ENCODE measurements around the gene CTSD. TPM values are rescaled to one million over a fixed set of nuclear protein-coding genes. Genes with fewer than 3 reads are reported as not detected.
A peak's percentile ranks its signal among the peaks of the same experiment; 100 is the strongest.

CTSD gene
- polyA plus RNA-seq (2012; ENCODE audit: insufficient read length, low read depth) = 903 TPM

- TF ChIP-seq FOXP2 (optimal IDR thresholded peaks at IDR 0.05; ENCODE audit: borderline replicate concordance, extremely low read depth, extremely low read length, insufficient read depth) (no peak), POLR2AphosphoS5 (IDR thresholded peaks at IDR 0.05; ENCODE audit: low read depth, low read length) (peak; percentile 69), TAF1 (IDR thresholded peaks at IDR 0.05; ENCODE audit: borderline replicate concordance, insufficient read depth, low read length) (peak; percentile 44; the same call in 1 of the 2 replicates), SIN3A (IDR thresholded peaks at IDR 0.05; ENCODE audit: borderline replicate concordance, insufficient read depth, low read length) (peak; percentile 83; the same call in 1 of the 2 replicates)
- TF ChIP-seq, protein P1, sequence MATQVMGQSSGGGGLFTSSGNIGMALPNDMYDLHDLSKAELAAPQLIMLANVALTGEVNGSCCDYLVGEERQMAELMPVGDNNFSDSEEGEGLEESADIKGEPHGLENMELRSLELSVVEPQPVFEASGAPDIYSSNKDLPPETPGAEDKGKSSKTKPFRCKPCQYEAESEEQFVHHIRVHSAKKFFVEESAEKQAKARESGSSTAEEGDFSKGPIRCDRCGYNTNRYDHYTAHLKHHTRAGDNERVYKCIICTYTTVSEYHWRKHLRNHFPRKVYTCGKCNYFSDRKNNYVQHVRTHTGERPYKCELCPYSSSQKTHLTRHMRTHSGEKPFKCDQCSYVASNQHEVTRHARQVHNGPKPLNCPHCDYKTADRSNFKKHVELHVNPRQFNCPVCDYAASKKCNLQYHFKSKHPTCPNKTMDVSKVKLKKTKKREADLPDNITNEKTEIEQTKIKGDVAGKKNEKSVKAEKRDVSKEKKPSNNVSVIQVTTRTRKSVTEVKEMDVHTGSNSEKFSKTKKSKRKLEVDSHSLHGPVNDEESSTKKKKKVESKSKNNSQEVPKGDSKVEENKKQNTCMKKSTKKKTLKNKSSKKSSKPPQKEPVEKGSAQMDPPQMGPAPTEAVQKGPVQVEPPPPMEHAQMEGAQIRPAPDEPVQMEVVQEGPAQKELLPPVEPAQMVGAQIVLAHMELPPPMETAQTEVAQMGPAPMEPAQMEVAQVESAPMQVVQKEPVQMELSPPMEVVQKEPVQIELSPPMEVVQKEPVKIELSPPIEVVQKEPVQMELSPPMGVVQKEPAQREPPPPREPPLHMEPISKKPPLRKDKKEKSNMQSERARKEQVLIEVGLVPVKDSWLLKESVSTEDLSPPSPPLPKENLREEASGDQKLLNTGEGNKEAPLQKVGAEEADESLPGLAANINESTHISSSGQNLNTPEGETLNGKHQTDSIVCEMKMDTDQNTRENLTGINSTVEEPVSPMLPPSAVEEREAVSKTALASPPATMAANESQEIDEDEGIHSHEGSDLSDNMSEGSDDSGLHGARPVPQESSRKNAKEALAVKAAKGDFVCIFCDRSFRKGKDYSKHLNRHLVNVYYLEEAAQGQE (IDR thresholded peaks at IDR 0.05; ENCODE audit: insufficient read depth in 1 of 2, low read depth in 2 of 2, low read length in 2 of 2) = 0 out of 4 replicates have a peak, but pooled peaks of 1 of the 2 experiments have one; percentile 19
These were observed at the start of gene CTSD for GRCh38 chr11:1763796-1764661. CTSD (minus strand) TSS chr11:1763927; CDS start chr11:1763859, 68 bp downstream.

GRCh38 chr11:1812801-1813200 is 49.1 kb upstream of the CTSD start:
- TF ChIP-seq SIN3A (IDR thresholded peaks at IDR 0.05; ENCODE audit: borderline replicate concordance, insufficient read depth, low read length) = no peak
- TF ChIP-seq, protein P1 (IDR thresholded peaks at IDR 0.05; ENCODE audit: insufficient read depth in 1 of 2, low read depth in 2 of 2, low read length in 2 of 2) = no peak
- TF ChIP-seq FOXP2 (optimal IDR thresholded peaks at IDR 0.05; ENCODE audit: borderline replicate concordance, extremely low read depth, extremely low read length, insufficient read depth) = no peak
- no peak for TF ChIP-seq POLR2AphosphoS5 (IDR thresholded peaks at IDR 0.05; ENCODE audit: low read depth, low read length)
- no peak for TF ChIP-seq TAF1 (IDR thresholded peaks at IDR 0.05; ENCODE audit: borderline replicate concordance, insufficient read depth, low read length)

DNA sequence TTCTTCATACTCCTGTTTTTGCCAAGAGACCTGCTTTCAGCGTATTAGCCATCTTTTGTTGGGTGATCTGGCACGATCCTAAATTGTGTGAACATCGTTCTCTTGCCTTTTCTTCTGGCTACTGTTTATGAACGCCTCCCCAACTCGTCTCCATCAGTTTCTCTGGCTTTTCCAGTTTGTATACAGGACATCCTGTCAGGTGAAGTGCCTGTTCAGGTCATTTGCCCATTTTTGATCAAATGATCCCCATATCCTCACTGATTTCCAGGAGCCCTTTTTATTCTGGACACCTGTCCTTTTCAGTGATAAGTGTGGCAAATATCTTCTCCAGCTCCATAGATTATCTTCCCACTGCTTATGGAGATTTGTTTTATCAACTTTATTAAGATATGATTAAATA is 48.5 kb upstream of the CTSD start:
- TF ChIP-seq POLR2AphosphoS5 (IDR thresholded peaks at IDR 0.05; ENCODE audit: low read depth, low read length) (no peak), TAF1 (IDR thresholded peaks at IDR 0.05; ENCODE audit: borderline replicate concordance, insufficient read depth, low read length) (no peak), SIN3A (IDR thresholded peaks at IDR 0.05; ENCODE audit: borderline replicate concordance, insufficient read depth, low read length) (no peak), FOXP2 (optimal IDR thresholded peaks at IDR 0.05; ENCODE audit: borderline replicate concordance, extremely low read depth, extremely low read length, insufficient read depth) (no peak)
- TF ChIP-seq, protein P1 (IDR thresholded peaks at IDR 0.05; ENCODE audit: insufficient read depth in 1 of 2, low read depth in 2 of 2, low read length in 2 of 2) = no peak

GRCh38 chr11:1810761-1811160 is 47.0 kb upstream of the CTSD start:
- TF ChIP-seq TAF1 (IDR thresholded peaks at IDR 0.05; ENCODE audit: borderline replicate concordance, insufficient read depth, low read length) = no peak
- TF ChIP-seq FOXP2 (optimal IDR thresholded peaks at IDR 0.05; ENCODE audit: borderline replicate concordance, extremely low read depth, extremely low read length, insufficient read depth) = no peak
- TF ChIP-seq, protein P1 (IDR thresholded peaks at IDR 0.05; ENCODE audit: insufficient read depth in 1 of 2, low read depth in 2 of 2, low read length in 2 of 2) = no peak
- TF ChIP-seq SIN3A (IDR thresholded peaks at IDR 0.05; ENCODE audit: borderline replicate concordance, insufficient read depth, low read length) = no peak
- no peak for TF ChIP-seq POLR2AphosphoS5 (IDR thresholded peaks at IDR 0.05; ENCODE audit: low read depth, low read length)

Measured in PFSK-1 (cell line).